Calu3 (cell line): ENCODE data around the gene HYAL4. TPM values are rescaled to one million over a fixed set of nuclear protein-coding genes. Genes with fewer than 3 reads are reported as not detected.

Source experiments
- BruUV-seq: library from RNA; stranded (reverse); fragments of 400-500 nt; replicated peaks from 2 replicates; lab custom pipeline; 2021; lab: Mats Ljungman, UMichigan
- CTCF ChIA-PET: fragments of 300-600 bp; sonication (Branson Sonifier 250); formaldehyde crosslinking; loops from one replicate; lab custom pipeline; 2022; ENCODE audit warnings: antibody characterized with exemption; lab: Charles Lee
- DNase-seq: peaks from one replicate; pipeline ENCODE4 v3.0.0; 2022
- H3K27ac Mint-ChIP-seq: one replicate; pipeline ENCODE4 v1.8.0; 2022; ENCODE audit warnings: mixed read lengths; ENCODE audit not compliant: unreplicated experiment
- H3K27me3 Mint-ChIP-seq: one replicate; pipeline ENCODE4 v1.8.0; 2022; ENCODE audit warnings: mixed read lengths; ENCODE audit not compliant: unreplicated experiment
- H3K36me3 Mint-ChIP-seq: one replicate; pipeline ENCODE4 v1.8.0; 2022; ENCODE audit warnings: mild to moderate bottlenecking, moderate library complexity, mixed read lengths; ENCODE audit not compliant: insufficient read depth, unreplicated experiment
- H3K4me1 Mint-ChIP-seq: one replicate; pipeline ENCODE4 v1.8.0; 2022; ENCODE audit warnings: mild to moderate bottlenecking, low read depth, mixed read lengths; ENCODE audit not compliant: unreplicated experiment
- H3K4me3 Mint-ChIP-seq: one replicate; pipeline ENCODE4 v1.8.0; 2022; ENCODE audit warnings: mild to moderate bottlenecking, low read depth, moderate library complexity, mixed read lengths; ENCODE audit not compliant: unreplicated experiment
- H3K9me3 Mint-ChIP-seq: one replicate; pipeline ENCODE4 v1.8.0; 2022; ENCODE audit warnings: low read depth, mixed read lengths; ENCODE audit not compliant: unreplicated experiment
- CTCF ChIP-seq: fragments of 200-600 bp; IDR thresholded peaks from one replicate; pipeline ENCODE4 v1.8.0; 2022; ENCODE audit warnings: antibody characterized with exemption; ENCODE audit not compliant: unreplicated experiment
- intact Hi-C: fragments of 100-400 bp; cut with micrococcal nuclease; formaldehyde crosslinking; loops from one replicate; pipeline ENCODE4 v1.10.0; 2022; ENCODE audit not compliant: unreplicated experiment
- total RNA-seq: library from RNA; stranded (reverse); gene quantifications from 2 replicates; pipeline ENCODE4 v1.2.3, GENCODE V29; 2022

HYAL4 gene
- total RNA-seq, 1 experiment from 2014 or later, result not detected

GRCh38 chr7:123862775-123863174 is 17.8 kb downstream of the HYAL4 start:
- Mint-ChIP-seq H3K4me1 (peaks cover 29% of the 10 kb centered on the region), H3K4me3 (no peak overlapping the region), H3K36me3 (no peaks in the 10 kb centered on the region), H3K27ac (no peak overlapping the region), H3K27me3 (peaks cover 15% of the 10 kb centered on the region), H3K9me3 (no peaks in the 10 kb centered on the region)
- CTCF ChIA-PET, result no interaction called here
- no TSS peak for BruUV-seq
- TF ChIP-seq CTCF, result no peak
- no peak for DNase-seq
- intact Hi-C loops, result no loop called here

GRCh38 chr7:123863461-123863860 is 18.5 kb downstream of the HYAL4 start:
- H3K27me3 Mint-ChIP-seq, result peaks cover 15% of the 10 kb centered on the region
- no peak overlapping the region for H3K4me3 Mint-ChIP-seq
- intact Hi-C loops, result no loop called here
- no peaks in the 10 kb centered on the region for H3K9me3 Mint-ChIP-seq
- TF ChIP-seq CTCF, result no peak
- no peaks in the 10 kb centered on the region for H3K36me3 Mint-ChIP-seq
- no peak for DNase-seq
- CTCF ChIA-PET, result no interaction called here
- H3K4me1 Mint-ChIP-seq, result peaks cover 29% of the 10 kb centered on the region
- no peak overlapping the region for H3K27ac Mint-ChIP-seq
- no TSS peak for BruUV-seq

GRCh38 chr7:123864012-123864411 is 19.0 kb downstream of the HYAL4 start:
- Mint-ChIP-seq H3K27me3 (peaks cover 15% of the 10 kb centered on the region), H3K4me1 (peaks cover 29% of the 10 kb centered on the region), H3K9me3 (no peaks in the 10 kb centered on the region), H3K4me3 (no peak overlapping the region), H3K27ac (no peak overlapping the region), H3K36me3 (no peaks in the 10 kb centered on the region)
- CTCF ChIA-PET, result interaction anchor here (2.1 kb wide), 1 partner anchor 66 kb away, joined by 28 read pairs; no protein-coding TSS in a partner anchor
- no peak for TF ChIP-seq CTCF
- BruUV-seq, result no TSS peak
- intact Hi-C loops, result loop anchor here (2.0 kb wide), 1 partner anchor 229 kb away; no protein-coding TSS in a partner anchor
- no peak for DNase-seq

GRCh38 chr7:123864436-123864835 is 19.5 kb downstream of the HYAL4 start:
- Mint-ChIP-seq H3K36me3 (no peaks in the 10 kb centered on the region), H3K4me3 (no peak overlapping the region), H3K27me3 (peaks cover 15% of the 10 kb centered on the region), H3K9me3 (no peaks in the 10 kb centered on the region), H3K27ac (no peak overlapping the region), H3K4me1 (peaks cover 29% of the 10 kb centered on the region)
- BruUV-seq, result no TSS peak
- CTCF ChIA-PET, result interaction anchor here (0.6 to 2.1 kb wide), 4 partner anchors 47 to 96 kb away, joined by 3 to 28 read pairs (median 4); no protein-coding TSS in a partner anchor
- intact Hi-C loops, result loop anchor here (2.0 kb wide), 1 partner anchor 230 kb away; no protein-coding TSS in a partner anchor
- TF ChIP-seq CTCF, result no peak
- DNase-seq, result no peak
